Measurements from ENCODE around the gene RAB24.
"Not testable (repeated sequence)": the region's sequence is repeated elsewhere in the genome, so short reads cannot be mapped to it uniquely, and the experiment has no call there.

The RAB24 gene

DNA sequence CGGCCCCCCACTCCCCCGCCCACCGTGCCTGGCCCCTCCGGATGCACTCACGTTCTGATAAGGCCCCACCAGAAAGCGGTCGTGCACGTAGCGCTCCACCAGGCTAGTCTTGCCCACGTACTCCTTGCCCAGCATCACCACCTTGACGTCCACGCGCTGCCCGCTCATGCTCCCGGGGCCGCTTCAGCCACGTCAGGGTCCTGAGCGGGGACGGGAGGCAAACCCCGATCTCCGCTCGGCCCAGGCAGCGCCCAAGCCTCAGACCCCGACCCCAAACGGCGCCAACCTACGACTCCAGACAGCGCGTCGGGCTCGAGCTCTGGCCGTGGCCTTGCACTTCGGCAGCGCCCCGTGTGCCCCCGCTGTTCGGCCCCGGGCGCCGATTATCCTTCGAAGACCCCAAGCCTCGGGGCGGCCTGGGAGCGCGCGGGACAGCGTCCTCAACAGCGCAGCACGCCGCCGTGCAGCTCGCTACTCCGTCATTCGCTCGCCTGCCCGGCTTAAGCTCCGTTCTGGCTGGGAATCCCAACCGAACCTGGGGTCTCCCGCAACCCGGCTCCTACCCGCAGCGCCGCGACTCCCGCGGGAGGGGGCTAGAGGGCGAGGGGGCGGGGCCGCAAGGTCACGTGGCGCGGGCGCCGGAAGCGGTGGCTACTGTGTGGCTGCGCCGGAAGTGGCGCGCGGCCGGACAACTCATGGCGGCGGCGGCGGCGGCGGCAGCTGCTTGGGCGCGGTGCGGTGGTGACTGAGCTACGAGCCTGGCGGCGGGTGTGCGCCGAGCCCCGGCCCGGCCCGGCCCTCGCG, at the start of gene RAB24, which contains the start of gene PRELID1:
Gene RAB24 (minus strand): TSS at position 599 of the 804 bp plus-strand sequence. CDS start 431 bp downstream, at position 168.
Gene PRELID1 (plus strand): TSS at position 679 of the 804 bp plus-strand sequence. CDS start 187 bp downstream, outside the sequence.
- peak; percentile 66 to 81 for DNase-seq

DNA sequence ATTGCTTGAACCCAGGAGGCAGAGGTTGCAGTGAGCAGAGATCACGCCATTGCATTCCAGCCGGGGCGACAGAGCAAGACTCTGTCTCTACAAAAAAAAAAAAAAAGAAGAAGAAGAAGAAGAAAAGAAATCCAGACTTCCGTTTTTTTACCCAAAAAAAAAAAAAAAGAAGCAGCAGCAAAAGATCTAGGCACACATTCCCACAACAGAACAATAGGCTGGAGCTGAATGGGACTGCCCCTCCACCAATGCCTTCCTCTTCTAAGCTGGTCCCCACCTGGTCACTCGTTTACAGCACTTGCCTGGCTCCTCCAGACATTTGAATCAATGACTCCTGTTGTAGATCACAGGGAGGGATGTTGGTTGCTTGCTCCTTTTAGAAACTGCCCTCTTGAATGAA, 49.6 kb upstream of the RAB24 start:
- no peak for DNase-seq

DNA sequence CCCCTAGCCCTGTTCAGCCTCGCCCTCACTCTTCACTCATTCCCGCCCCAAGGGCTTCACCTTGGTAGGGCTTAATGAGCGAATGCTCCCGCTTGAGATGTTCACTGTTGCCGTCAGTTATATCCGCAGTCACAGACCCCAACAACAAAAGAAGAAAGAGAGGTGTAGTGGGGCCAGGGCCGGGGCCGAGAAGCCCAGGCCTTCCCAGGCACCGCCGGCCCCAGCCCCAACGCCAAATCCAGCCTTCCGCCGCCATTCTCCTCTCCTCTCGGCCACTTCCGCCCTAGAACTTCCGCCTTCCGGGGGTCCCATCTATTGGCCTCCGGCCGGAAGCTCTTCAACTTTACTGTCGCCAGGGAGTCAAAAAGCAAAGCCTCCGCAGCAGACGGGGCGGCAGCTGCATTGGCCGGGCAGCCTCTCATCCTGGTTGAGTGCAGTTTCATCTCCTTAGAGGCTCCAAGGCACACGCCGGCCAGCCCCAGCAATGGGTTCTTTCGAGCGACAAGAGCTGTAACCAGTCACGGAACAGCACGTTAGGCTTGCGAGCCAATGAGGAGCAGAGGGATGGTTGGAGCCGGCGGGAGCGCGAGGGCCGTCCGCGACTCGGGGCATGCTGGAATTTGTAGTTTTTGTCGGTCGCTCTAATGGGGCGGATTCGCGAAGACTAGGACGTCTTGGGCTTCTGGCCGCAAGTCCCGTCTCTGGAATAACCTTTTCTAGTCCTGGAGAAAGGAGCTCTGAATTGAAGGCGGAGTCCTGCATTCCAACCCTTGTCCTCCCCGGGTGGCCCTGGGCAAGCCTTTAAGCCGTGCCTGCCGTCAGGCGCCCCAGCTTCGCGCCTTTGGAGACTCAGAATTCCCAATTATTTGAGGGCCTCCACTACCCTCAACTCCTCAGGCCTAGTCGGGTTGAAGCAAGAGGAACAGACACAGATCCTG, 48.1 kb upstream of the RAB24 start, which contains the start of gene LMAN2:
Gene LMAN2 (minus strand): TSS at position 277 of the 938 bp plus-strand sequence. CDS start 21 bp downstream, at position 256.
- DNase-seq, result peak; percentile 76 to 85

DNA sequence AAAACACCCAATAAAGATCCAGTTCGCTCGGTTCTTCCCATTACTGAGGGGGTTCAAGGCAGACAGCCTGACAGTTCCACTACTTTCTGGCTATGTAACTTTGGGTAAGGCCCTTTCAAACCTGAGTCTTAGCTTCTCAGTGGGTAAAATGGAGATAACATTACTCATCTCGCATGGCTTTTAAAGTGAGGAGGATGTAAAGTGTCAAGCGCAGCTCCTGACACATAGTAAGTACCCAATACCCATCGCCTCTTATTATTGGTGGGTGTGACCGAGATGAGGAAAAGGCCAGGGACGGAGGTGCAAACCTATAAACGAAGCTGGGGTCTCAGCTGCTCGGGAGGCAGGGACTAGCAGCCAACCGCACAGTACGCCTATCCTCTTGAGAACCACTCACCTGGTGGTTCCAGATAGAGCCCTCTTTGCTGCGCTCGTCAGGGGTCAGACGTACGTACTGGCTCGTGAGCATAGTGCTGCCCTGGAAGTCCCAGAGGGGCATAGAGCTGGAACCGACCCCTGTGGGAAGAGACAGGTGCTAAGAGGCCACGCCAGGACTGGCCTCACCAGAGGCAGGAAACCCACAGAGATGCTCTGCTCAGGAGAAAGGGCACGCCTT, 47.4 kb upstream of the RAB24 start:
- no peak for DNase-seq

DNA sequence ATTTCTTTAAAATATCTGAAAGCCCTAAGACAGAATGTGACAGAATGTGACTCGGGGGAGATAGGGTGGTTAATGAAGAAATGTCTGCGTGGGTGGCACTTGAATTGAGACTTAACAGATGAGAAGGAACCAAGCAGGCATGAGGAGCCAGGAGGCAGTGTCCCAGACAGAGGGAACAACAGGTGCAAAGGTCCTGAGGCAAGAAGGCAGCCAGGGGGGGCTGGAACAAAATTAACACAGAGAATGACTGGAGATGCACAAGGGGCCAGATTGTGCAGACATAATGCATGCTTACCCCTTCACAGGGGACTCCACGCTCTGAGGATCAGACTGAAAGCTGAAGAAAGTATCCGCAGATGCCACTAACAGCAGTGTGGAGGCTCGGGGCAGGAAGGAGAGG, 46.2 kb upstream of the RAB24 start:
- no peak for DNase-seq

DNA sequence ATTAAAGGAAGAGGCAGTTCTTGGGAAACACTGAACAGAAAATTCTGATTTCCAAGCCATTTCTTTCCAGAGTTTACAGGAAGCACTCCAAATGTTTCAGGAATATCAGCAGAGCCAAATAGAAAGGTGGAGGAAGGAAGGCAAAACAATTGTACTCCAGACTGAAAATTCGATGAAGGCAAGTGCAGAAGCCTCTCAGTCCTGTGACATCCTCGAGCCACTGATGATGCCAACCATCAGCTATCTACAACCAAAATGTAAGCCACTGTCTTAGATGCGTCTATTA, 45.8 kb upstream of the RAB24 start:
- no peak for DNase-seq

DNA sequence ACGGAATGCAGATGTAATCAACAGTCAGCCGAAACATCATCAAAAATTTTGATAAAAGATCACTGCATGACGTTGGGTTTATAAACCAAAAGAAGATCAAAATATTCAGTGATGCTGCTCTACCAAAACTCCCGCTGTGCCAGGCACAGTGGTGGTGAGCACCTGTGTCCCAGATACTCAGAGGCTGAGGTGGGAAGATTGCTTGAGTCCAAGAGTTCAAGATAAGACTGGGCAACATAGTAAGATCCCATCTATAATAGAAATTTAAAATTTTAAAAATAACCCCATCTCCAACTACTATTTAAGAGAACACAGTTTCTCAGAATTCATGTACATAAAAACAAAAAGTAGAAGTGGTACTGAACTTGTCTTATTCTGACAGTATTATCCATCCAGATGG, 44.2 kb upstream of the RAB24 start:
- DNase-seq, result no peak

DNA sequence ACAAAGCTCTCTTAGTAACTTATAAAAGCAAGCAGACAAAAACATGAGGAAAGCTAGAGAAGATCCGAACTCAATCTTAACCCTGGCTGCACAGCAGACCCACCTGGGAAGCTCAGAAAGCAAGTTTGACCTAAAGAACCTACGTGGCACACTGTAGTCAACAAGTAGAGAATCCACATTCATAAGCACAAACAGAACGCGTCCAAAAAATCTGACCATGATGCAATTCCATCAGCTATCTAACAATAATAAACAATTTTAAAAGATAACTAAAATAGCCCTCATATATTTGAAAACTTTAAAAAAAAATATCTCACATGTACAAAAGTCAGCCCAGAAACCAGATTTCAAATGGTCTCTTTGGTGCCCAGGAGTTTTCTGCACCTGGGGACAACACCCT, 43.3 kb upstream of the RAB24 start:
- DNase-seq, result no peak

DNA sequence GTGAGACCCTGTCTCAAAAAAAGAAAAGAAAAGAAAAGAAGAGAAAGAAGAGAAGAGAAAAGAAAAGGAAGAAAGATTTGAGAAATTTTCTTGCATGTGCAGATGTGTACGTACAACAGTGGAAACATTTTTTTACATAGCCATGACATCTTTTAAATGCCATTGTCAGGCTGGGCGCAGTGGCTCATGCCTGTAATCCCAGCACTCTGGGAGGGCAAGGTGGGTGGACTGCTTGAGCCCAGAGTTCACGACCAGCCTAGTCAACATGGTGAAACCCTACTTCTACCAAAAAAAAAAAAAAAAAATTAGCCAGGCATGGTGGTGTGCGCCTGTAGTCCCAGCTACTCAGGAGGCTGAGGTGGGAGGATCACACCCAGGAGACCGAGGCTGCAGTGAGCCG, 41.4 kb upstream of the RAB24 start:
- DNase-seq, result no peak

DNA sequence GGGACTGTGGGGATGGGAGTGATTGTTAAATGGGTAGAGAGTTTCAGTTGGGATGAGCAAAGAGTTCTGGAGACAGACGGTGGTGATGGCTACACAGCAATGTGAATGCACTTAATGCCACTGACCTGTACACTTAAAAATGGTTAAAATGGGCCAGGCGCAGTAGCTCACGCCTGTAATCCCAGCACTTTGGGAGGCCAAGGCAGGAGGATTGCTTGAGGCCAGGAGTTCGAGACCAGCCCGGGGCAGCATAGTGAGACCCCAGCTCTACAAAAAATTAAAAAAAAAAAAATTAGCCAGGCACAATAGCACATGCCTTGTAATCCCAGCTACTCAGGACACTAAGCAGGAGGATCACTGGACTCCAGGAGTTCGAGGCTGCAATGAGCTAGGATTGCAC, 40.3 kb upstream of the RAB24 start:
- DNase-seq, result no peak

DNA sequence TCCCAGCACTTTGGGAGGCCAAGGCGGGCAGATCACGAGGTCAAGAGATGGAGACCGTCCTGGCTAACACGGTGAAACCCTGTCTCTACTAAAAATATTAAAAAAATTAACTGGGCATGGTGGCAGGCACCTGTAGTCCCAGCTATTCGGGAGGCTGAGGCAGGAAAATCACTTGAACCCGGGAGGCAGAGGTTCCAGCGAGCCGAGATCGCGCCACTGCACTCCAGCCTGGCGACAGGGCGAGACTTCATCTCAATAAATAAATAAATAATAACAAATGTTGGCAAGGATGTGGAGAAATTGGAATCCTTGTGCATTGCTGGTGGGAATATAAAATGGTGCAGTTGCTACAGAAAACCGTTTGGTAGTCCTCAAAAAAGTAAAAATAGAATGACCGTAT, 39.5 kb upstream of the RAB24 start:
- DNase-seq, result not testable (repeated sequence)

DNA sequence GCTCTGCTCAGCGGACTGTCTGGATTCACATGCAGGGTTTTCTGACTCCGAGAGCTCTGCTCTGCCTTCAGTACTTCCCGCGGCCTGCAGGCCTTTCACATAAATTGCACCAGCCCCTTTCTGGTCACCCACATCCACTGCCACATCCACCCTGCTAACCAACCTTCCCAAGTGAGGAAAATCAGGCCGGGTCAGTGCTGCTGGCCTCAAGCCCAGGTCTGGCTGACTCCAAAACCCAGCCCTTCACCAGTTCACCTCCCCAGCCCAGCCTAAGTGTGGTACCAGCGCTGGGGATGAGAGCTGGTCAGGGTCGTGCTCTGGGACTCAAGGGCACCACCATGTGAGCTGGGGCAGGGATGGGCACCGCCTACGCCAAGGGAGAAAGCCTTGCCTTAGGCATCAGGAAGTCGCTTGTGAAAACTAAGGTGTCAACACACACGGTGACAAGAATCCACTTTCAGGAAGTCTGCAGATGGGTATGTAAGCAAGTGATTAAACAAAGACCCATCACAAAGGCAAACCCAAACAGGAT, 35.7 kb upstream of the RAB24 start:
- no peak for DNase-seq

DNA sequence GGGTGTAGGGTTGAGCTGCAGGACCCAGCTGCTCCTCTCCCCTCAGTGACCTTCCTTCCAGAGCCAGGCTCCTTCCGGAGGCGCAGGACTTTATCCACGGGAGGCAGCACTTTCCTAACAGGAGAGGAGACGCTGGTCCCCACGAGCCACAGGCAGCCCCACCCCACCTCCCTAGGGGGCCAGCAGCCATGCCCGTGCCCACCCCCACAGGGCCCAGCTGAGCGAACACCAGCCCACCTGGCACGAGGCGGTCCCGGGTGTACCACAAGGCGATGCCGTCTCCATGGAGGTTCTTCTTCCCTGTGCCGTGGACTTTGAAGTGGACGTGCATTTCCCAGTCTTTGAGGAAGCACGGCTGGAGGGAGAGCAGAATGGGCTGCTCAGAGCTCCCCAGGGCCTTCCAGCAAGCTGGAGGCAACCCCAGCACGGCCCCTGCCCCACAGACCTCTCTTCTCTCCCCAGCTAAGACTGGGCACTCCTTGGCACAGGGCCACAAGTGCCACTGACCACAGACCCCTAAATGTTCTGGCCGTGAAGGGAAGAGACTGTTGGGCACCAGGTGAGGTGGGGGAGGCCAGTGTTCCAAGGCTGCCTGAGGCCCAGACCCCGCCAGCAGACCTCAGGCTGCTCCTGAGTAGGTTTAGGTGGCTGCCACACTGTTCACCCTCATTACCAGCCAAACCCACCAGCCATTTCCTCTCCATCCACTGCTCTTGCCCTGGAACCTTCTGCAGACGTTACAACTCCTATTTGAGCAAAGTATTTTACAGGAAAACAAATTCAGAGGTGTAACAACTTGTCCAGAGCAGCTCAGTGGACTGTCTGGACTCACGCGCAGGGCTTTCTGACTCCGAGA, 35.0 kb upstream of the RAB24 start:
- DNase-seq, result no peak

DNA sequence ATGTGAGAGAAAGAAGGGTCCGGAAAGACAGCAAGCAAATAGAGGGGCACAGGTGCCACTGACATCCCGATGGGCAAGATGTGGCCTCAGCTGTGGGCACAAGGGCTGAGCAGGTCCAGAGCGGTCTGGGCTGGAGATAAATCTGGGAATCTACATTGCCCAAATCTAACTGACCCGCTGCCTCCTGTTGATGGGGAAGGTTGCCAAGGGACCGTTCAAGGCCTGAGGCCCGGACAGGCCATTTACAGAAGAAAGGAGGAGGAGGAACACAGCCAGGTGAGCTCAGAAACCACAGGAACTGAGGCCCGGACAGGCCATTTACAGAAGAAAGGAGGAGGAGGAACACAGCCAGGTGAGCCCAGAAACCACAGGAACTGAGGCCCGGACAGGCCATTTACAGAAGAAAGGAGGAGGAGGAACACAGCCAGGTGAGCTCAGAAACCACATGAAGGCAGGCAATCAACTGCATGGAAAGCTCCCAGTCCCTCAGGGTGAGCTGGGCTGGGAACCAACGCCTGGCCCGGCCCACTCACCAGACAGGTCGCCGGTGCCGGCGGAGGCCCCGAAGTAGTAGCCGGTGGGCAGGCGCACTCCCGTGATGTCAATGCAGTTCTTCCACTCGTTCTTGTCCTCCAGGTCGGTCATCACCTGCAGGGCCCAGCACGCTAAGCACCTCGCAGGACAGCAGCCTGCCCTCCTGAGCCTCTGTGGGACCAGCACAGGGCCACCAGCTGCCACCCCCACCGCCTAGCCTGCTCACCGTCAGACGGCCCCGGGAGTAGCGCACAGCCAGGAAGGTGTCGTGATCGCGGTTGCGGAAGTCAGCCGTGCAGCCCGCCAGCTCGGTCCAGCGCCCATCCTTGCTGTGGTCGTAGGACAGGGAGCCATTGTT, 33.3 kb upstream of the RAB24 start:
- DNase-seq, result no peak

DNA sequence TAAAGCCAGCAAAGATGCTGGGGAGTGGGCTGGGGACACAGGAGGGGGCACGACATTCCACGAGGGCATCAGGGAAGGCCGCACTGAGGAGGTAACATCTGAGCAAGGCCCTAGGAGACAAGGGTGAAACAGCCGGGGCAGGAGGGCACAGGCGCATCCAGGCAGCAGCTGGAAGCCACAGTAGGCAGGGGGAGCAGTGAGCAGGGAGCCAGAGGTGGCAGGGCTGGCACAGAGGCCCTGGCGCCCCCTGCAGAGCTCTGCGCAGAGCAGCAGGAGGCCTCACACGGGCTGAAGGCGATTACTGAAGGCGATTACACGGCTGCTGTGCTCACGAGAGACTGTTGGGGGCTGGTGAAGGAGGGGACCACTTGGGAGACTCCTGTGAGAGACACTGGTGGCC, 32.6 kb upstream of the RAB24 start:
- no peak for DNase-seq

DNA sequence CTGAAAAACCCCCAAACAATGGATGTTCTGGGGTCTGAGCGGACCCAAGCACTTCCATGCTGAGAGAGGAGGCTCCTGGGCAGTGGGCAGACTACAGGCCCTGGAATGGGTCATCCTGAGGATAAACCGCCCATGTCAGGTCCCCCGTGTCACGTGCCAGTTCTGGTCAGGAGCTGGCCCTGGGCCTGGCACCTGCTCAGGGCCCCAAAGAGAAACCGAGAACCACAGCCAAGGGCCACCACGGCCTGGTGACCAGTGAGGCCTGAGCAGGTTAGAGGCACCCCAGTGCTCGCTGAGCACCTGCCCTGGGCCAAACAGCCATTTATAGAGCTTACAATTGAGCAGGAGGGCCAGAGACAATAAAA, 32.2 kb upstream of the RAB24 start:
- DNase-seq, result no peak

DNA sequence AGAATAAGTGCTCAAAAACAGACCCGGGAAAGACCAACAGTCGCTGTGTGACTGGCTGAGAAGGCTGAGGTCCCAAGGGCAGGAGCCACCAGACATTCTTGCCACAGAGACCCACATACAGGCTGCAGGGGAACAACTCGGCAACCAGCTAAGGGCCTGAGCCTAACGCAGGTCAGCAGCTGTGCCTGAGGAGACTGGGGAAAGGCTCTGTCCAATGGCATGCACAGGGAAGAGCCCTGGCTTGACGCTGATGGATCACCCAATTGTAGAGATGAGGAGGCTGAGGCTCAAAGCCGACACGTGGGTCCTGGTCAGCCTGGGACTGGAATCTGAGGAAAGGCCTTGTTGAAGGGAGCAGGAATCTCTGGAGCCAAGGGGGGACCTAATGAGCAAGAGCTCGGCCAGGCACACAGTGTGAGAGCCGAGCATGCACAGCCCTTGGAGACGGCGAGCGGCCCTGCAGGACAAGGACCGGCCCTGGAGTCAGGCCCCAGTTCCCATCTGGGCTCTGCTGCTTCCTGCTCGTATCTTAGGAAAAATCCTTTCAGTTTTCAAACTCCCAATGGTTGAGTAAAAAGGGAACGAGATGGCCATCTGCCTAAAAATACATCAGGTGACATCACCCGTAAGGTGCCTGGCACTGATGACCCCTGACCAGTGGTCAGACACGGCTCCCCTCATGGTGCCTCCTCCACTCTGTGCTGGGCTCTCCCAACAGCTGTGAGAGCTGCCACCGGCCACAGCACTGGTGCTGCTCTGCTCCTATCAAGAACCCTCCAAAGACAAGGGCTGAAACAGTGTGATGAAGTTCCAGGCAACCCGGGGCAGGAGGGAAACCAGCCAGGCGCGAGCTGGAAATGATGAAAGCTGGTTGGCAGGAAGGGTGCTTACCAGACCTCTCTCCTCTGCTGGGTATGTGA, 31.5 kb upstream of the RAB24 start:
- no peak for DNase-seq

DNA sequence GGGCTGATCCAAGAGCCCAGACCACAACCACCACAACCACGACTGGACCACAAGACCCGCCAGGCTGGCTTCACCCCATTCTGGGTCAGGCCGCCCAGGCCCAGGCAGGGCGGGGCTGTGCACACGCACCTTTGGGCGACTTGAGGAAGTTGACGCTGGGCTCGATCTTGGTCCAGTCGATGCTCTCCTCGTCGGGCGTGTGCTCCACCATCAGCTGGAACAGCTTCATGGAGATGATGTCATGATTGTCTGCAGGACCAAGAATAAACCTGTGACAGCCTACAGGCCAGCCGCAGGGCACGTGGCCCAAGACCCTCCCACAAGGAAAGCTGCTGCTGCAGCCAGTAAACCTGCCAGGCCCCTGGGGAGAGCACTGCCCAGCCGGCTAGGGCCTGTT, 30.6 kb upstream of the RAB24 start:
- no peak for DNase-seq

DNA sequence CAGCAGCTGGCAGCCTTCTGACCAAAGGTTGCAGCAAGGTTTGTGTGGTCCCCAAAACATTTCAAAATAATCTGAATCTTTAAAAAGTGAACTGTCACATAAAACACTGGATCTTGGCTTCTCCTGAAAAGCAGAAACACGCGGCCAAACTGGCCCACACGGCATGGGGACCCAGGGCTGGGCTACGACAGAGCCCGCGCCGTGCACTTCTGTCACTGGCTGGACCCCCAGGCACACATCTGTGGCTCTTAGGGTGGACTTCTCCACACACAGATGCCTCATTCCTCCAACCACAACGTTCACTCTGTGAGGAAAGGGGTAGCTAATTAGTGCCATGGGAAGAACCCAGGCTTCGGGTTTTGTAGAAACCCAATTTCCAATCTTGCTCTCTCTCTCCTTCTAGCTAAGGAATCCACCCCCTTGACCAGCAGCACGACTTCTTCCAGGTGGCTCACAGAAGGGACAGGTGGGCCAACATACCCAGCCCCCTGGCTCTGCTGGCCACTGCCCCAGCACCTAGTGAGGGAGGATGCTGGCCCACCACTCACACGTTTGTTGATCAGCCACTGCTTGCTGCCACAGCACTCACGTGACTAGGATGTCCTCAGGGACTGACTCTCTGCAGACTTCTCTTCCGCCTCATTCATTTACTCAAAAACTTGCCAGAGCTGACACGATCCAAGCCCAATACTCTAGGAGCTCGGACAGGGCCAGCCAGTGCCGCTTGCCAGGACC, 30.1 kb upstream of the RAB24 start:
- DNase-seq, result no peak
